Keratinocyte (primary cell): Measurements from ENCODE around the gene PCDH9.

ENCODE experiments used
- EZH2 ChIP-seq: IDR thresholded peaks from one replicate; pipeline ENCODE4 v1.6.1; 2012; ENCODE audit warnings: inconsistent platforms, mild to moderate bottlenecking, low read length, moderate library complexity
- TF ChIP-seq, protein P1 (sequence below), 3 experiments: IDR thresholded peaks in 1 of 3; conservative IDR thresholded peaks in 1 of 3; optimal IDR thresholded peaks in 1 of 3; 2 replicates in 2 of 3; 3 replicates in 1 of 3; pipeline versions ENCODE3 to v1.5.1; 2011; ENCODE audit warnings: low read length in 3 of 3, mild to moderate bottlenecking in 3 of 3, moderate library complexity in 2 of 3, control low read depth in 1 of 3, inconsistent platforms in 1 of 3; ENCODE audit not compliant: insufficient read depth in 2 of 3; ENCODE audit errors: extremely low read depth in 1 of 3

DNA sequence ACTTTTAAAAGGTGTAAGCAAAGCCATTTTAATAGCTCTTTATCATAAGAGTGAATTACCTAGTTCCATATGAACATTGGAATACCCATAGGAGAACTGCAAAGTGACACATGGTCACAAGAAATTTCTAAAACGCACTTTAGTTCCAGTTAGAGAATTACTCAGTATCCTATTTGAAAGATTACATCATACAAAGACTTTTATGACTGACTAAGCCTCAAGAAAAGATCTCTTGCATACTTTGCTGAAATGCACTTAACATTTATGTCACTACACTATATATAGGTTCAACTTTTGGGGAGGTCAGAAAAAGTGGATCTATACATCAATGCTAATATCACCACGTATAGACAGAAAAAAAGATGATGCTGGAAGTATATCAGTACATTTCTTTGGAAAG, 7.1 kb downstream of the PCDH9 start:
- TF ChIP-seq, protein P1, sequence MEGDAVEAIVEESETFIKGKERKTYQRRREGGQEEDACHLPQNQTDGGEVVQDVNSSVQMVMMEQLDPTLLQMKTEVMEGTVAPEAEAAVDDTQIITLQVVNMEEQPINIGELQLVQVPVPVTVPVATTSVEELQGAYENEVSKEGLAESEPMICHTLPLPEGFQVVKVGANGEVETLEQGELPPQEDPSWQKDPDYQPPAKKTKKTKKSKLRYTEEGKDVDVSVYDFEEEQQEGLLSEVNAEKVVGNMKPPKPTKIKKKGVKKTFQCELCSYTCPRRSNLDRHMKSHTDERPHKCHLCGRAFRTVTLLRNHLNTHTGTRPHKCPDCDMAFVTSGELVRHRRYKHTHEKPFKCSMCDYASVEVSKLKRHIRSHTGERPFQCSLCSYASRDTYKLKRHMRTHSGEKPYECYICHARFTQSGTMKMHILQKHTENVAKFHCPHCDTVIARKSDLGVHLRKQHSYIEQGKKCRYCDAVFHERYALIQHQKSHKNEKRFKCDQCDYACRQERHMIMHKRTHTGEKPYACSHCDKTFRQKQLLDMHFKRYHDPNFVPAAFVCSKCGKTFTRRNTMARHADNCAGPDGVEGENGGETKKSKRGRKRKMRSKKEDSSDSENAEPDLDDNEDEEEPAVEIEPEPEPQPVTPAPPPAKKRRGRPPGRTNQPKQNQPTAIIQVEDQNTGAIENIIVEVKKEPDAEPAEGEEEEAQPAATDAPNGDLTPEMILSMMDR (optimal IDR thresholded peaks at IDR 0.05 in 1 of 3, IDR thresholded peaks at IDR 0.05 in 1 of 3, conservative IDR thresholded peaks at IDR 0.05 in 1 of 3; ENCODE audit: extremely low read depth in 1 of 3, insufficient read depth in 2 of 3, low read length in 3 of 3), result no peak
- no peak for TF ChIP-seq EZH2
